Liver (tissue), 3 donors: ENCODE measurements around the gene FBN2.

Source experiments
- CTCF ChIP-seq: fragments of 150-350 bp; IDR thresholded peaks from 2 replicates; pipeline ENCODE4 v1.5.1; 2017; ENCODE audit warnings: improper control_type of control experiment, low read depth, low read length; ENCODE audit not compliant: missing input control
- MAX ChIP-seq: IDR thresholded peaks from 2 replicates; pipeline ENCODE4 v1.6.1; 2016; ENCODE audit warnings: antibody characterized with exemption
- RAD21 ChIP-seq, 2 donors: IDR thresholded peaks; 2 replicates each; pipeline ENCODE4 v1.6.1; 2016; ENCODE audit warnings: antibody characterized with exemption in 2 of 2, mild to moderate bottlenecking in 2 of 2
- SP1 ChIP-seq: IDR thresholded peaks from 2 replicates; pipeline ENCODE4 v1.6.1; 2018; ENCODE audit warnings: antibody characterized with exemption, mild to moderate bottlenecking
- donor health status: healthy.
- donor health status: healthy.

GRCh38 chr5:128478386-128479368 lies 59.4 kb downstream of the FBN2 start:
- TF ChIP-seq MAX (no peak), RAD21 (IDR thresholded peaks at IDR 0.05) (no peak), CTCF (no peak), SP1 (no peak)
